Measurements from ENCODE around the gene LRIG2.
"Not testable (repeated sequence)": the region's sequence is repeated elsewhere in the genome, so short reads cannot be mapped to it uniquely, and the experiment has no call there.

The LRIG2 gene

DNA sequence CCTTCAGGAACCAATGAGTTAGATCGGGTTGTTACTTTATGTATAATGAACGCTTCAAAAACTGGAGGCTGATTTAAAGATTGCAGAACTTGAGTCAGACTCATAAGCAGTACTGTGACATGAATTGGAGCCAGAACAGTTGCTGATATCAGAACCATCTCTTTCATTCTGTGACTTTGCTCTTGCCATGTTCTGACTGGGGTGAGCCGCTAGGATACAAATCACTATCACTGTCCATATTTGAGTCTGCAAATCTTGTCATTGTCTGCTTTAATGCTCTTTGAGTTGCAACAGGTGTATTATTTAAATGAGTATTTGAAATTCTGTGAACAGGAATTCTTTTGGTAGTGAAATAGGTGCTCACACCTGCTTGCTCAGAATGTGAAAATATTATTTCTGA, 52.5 kb downstream of the LRIG2 start:
- no peak for DNase-seq (ENCODE audit: extremely low read depth in 1 of 2, low read depth in 1 of 2)

DNA sequence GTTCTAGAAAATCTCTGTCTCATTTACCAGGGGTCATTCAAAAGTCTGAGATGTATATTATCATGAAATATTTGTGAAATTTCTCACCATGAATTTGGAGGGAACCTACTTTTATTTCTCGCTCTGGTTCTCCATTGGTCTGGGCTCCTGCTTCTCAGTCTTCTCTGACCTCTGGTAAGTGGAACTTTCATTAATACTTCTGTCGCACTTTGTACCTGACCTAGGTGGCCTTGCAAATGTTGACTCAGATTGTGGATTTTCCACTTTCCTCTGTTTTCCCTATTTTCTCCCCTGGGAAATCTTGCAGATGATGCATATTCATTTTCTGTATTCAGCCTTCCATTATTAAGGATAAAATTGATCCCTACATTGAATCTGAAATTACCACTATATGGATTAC, 53.2 kb downstream of the LRIG2 start:
- no peak for DNase-seq (ENCODE audit: extremely low read depth in 1 of 2, low read depth in 1 of 2)

DNA sequence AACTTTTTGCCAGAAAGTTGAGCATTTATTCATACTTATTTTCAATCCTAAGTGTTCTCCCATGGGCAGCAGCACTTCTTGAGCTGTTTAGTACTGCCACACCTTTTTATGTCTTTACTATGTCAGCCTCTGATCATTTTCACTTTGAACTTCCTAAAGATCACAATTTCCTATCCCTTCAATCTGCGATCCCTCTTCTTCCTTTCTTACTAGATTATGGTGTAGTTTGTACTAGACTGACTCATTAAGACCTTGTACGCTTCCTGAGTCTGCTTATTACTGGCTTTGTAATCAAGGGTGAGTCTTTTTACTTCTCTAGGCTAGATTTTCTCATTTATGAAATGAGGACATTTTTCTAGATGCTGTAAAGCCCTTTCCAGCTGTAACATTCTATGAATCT, 55.1 kb downstream of the LRIG2 start:
- no peak for DNase-seq (ENCODE audit: extremely low read depth in 1 of 2, low read depth in 1 of 2)

DNA sequence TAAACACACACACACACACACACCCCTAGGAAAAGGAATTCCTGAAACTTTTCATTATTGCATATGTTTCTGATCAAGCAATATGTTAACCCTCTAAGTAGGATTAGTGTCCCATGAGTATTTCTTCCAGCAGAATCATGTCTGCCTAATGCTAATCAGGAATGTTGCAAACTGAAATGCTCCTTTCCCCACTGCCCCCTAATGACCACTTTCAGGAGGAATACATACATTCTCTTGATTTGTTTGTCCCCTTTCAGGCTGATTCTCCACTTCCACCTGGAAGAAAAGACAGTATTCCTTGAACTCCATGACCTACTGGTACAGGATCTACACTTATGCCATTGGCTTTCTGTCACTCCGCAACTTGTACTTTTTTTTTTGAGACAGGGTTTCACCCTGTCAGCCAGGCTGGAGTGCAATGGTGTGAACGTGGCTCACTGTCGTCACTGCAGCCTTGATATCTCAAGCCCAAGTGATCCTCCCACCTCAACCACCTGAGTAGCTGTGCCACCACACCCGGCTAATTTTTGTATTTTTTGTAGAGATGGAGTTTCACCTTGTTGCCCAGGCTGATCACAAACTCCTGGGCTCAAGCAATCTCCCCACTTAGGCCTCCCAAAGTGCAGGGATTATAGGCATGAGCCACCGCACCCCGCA, 56.7 kb downstream of the LRIG2 start:
- DNase-seq (ENCODE audit: extremely low read depth in 1 of 2, low read depth in 1 of 2) = no peak

DNA sequence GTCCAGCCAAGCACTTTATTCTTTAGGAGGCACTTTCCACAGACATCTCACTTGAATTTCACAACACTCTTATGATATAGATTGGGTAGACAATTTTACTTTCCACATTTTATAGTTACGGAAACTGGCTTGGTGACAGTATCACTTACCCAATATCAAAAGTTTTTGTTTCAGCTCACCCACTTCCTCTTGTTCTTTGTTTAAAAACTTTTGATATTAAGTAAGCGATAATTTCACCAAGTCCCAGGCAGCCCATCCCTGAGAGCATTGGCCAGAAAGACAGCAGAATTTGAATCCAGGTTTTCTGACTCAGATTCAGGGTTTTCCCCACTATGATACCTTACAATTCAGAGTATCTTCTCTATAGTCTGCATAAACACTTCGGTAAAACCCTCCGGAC, 60.0 kb downstream of the LRIG2 start:
- no peak for DNase-seq (ENCODE audit: extremely low read depth in 1 of 2, low read depth in 1 of 2)

DNA sequence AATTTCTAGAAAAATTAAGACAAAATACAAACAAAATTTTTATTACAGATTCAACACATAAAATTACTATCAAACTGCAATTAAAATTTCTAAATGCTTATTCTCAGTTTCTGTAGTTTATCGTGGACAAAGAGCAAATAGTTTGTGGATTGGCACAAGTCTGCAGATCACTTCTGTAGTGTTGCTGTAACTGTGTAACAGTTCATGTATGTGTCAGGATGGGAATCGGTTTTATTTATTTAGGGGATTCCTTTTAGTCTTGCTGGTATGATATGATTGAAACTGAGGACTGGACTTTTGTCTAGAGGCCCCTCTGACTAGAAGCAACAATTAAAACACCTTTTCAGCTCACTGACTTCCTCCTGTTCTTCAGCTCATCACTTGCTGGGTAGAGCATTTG, 60.8 kb downstream of the LRIG2 start:
- DNase-seq (ENCODE audit: extremely low read depth in 1 of 2, low read depth in 1 of 2) = no peak

DNA sequence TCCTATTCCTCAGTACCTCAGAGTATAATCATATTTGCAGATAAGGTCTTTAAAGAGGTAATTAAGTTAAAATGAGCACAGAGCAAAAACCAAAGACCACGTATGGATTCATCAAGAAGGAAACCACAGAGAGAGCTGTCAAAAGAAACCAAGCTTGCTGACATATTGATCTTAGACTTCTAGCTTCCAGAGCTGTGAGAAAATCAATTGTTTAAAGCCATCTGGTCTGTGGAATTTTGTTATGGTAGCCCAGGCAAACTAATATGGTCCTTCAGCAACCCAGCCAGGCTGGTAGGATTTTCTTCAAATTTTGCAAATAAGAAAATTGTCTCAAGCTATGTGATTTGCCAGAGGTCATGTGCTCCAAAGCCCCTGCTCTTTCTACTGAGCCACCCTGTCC, 62.5 kb downstream of the LRIG2 start:
- no peak for DNase-seq (ENCODE audit: extremely low read depth in 1 of 2, low read depth in 1 of 2)

DNA sequence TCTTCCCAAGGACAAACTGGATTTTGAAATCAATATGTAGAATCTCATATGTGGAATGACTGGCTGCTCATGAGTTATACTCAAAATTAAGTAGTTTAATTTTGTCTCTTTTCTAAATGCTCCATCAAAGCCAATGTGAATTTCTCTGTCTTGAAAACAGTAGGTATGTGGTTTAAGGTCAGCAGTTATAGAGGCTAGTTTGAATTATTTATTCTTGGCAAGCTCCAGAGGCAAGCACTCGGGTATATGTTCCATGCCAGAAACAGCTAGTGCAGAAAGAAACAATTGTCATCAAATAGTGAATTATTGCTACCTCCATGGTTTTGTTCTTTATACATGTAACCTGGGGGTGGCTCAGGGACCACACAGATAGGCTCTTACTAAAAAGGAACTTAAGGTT, 63.5 kb downstream of the LRIG2 start:
- no peak for DNase-seq (ENCODE audit: extremely low read depth in 1 of 2, low read depth in 1 of 2)

DNA sequence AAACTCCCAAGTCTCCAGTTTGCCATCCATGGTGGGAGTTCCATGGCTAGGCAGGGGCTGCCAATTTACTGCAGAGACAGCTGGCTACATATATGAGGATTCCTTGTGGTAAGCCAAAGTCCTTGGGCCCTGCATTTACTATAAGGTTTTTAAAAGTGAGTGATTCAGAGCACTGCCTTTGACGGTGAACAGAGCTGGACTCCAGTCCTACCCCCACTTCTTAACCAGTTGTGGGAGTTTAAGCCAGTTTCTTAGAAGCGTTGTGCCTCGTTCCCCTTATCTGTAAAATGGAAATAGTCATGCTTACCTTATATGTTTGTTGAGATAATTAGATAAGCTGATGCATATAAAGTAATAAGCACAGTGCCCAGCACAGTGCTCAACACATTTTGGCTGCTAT, 64.6 kb downstream of the LRIG2 start:
- no peak for DNase-seq (ENCODE audit: extremely low read depth in 1 of 2, low read depth in 1 of 2)

DNA sequence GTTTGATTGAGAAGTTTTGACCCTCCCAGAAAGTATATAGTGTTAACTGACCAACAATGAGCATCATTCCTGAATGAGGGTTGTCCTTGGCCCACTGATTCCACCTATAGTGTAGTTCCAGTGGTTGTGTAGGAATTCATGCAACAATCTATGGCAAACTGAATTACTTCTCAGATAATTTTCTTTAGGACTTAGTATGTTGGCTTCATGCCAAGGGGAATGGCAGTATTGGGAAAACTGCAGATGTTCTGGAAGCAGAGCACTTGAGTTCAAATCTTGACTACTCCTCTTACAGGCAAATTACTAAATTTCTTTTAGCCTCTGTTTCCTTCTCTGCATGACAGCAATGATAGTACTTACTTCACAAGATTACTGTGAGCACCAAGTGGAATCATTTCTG, 65.8 kb downstream of the LRIG2 start:
- no peak for DNase-seq (ENCODE audit: extremely low read depth in 1 of 2, low read depth in 1 of 2)

DNA sequence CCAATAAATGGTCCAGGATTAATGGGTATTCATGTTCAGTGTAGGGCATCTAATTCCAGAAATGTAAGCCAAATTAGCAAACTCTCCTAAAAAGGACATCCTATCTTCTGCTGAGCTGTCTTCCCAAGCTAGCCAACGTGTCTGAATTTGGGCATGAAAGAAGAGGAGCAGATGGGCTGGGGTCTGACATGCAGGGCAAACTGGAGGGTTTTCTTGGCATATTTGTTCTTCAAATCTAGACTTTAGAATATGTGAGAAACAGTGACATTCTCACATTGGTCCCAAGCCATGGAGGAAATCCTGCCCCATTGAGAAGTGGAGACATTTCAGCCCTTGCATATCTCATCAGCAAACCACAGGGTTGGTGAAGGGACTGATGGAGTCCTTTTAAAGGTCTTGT, 67.2 kb downstream of the LRIG2 start:
- no peak for DNase-seq (ENCODE audit: extremely low read depth in 1 of 2, low read depth in 1 of 2)

DNA sequence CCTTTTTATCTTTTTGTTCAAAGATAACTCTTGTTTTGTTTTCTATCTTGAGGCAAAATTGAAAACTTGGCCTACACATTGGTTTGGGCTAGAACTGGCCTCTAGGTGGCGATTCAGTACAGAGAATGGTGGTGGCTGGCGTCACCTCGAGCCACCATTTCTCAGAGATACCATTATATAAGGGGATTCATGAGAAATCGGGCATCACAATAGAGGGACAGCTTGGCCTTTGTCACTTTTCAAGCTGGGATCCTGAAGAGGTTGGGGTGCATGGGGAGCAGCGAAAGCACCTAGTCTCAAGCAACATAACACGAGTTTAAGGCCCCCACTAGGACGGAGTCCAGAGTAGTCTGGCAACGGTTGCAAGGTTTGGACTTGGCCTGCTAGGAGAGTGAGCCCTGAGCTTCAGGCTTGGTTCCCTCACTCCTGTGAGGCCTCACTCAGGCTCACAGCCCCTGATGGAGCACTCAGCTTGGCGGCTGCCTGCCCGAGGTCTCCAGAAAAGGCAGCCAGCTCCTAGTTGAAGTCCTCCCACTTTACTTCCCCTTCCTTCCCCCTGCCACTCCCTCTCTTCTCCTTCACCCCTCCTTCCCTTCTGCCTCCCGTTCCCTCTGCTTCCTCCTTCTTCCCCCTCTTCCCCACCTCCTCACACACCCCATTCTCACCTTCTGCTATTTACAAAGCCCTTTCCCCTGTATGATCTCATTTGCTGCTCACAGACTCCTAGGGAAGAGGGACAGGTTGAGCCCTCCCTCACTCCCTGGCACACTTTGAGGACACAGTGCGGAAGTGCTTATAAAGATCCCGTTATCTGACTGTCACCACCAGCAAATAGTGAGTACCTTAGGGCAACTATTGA, 67.8 kb downstream of the LRIG2 start:
- DNase-seq (ENCODE audit: extremely low read depth in 1 of 2, low read depth in 1 of 2) = peak in 1 of 2 donors; percentile 25

DNA sequence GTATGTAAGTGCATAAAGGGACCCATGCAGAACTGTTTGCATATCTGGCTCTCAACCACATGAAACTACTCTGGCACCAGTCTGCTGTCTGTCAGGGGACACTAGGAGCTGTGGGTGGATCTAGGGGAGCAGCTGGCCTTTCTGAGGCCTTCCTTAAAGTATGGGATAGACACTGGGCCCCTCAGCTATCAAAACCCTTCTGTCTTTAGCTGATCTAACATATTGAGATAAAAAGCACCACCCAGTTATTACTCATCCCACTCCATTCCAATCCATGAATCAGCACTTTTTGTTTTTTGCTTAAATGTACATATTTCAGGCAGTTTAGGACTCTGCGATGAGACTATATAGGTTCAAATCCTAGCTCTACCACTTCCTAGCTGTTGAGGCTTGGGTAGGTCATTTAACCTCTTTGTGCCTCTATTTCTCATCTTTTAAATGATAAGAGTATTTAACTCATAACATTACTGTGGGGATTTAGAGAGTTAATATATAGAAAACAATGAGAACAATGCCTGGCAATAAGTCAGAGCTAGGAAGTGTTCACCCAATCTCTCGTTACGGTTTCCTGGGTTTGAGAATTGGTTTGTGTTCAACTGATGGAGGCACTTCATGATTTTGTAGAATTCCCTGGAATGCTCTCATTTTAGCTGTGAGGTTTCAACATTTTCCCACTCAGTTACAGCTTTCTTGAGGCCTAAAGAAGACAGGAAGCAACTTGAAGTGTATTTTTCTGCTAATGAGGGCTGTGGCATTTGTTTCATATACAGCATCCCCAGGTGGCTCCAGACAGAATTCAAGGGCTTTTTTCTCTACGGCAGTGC, 68.9 kb downstream of the LRIG2 start:
- DNase-seq (ENCODE audit: extremely low read depth in 1 of 2, low read depth in 1 of 2) = no peak

DNA sequence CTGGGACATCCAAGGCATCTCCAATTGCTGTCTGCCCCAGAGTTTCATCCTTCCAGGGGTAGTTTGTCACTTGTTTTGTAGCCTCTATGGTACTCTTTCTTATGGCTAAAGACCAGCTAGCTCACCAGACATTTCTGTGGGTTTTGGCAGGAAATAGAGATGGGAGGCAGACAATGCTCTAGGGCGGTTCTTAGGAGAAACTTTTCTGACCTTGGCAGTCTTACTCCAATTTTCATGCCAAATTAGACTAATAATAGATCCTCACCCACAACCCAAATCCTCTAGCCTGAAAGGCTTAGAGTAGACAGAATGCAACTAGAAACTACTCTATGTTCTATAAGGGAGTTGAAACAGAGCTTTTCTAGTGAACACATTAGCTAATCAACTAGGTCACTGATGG, 69.8 kb downstream of the LRIG2 start:
- DNase-seq (ENCODE audit: extremely low read depth in 1 of 2, low read depth in 1 of 2) = no peak

DNA sequence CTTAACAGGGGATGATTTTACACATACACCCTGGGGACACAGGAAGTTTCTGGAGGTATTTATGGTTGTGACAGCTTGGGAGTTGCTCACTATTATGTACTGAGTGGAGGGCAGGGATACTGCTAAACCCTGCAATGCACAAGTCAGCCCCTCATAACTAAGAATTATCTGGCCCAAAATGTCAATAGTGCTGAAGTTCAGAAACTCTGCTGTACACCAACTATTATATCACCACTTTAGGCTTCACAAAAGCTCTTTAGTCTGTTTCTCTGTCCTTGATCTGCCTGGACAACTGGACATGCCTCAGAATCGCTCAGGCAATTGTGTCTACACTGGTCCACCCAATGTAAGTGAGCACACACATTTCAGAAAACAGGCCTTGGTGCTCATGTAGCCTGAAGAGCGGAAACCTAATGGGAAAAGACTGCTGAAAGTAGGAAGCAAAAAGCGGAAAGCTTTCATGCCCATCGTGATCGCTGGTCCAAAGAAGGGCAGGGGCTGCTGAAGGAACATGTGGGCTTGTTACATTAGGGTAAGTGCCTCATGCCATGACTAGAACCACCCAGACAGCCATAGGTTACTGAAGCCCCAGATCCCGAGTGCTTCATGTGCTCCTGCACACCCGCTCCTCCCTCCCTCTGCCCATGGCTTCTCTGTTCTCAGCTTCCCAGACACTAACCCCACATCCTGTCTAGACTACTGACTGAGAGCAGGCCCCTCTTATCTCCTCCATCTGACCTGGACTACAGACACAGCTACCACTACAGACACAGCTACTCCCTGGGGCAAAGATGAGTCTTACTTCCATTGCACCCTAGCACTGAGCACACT, 73.5 kb downstream of the LRIG2 start:
- no peak for DNase-seq (ENCODE audit: extremely low read depth in 1 of 2, low read depth in 1 of 2)

DNA sequence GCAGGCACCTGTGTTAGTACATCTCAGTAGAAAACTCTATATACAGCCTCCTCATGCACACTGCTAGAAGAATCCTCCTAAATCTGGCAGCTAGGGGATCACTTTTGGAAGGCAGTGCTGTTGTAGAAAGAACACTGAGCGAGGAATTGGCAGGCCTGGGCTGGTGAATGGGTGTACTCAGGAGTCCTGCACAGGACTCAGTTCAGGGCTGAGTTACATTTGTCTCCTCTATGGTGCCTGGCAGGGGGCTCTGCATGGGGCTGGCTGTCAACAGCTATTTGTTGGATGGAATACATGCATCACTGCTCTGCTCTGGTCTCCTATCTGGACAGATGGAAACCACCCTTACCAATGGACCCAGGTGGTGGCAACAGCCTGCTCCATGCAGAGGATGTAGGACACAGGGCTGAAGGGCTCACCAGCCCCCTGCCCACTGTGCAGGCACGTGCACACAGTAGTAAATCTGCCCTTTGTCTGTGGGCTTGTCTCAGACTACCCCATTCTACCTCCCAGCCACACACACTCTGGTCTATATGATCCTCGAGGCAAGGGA, 74.2 kb downstream of the LRIG2 start:
- no peak for DNase-seq (ENCODE audit: extremely low read depth in 1 of 2, low read depth in 1 of 2)

DNA sequence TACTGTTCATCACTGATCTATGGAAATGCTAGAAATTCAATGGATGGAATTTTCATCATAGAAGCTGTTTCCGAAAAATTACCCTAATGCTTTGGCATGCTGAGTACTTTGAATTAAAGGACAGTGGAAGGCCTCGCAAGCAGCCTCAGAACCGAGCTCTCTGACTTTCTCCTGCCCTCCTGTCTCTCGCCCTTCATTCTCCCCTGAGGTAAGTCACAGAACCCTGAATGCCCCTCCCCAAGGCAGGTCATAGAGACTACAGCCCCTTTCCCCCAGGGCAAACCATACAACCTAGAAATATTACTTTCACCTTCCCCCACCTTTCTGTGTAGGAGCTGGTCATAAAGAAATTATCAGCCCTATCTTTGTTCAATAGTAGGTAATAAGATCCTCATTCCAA, 74.8 kb downstream of the LRIG2 start:
- DNase-seq (ENCODE audit: extremely low read depth in 1 of 2, low read depth in 1 of 2) = no peak

DNA sequence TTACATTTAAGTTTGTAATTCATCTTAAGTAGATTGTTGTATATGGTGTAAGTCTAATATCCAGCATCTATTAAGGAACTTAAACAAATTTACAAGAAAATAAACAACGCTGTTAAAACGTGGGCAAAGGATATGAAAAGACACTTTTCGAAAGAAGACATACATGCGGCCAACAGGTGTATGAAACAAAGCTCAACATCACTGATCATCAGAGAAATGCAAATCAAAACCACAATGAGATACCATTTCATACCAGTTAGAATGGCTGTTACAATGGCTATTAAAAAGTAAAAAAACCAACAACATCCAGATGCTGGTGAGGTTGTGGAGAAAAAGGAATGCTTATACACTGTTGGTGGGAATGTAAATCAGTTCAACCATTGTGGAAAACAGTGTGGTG, 77.5 kb downstream of the LRIG2 start:
- DNase-seq (ENCODE audit: extremely low read depth in 1 of 2, low read depth in 1 of 2) = not testable (repeated sequence)

DNA sequence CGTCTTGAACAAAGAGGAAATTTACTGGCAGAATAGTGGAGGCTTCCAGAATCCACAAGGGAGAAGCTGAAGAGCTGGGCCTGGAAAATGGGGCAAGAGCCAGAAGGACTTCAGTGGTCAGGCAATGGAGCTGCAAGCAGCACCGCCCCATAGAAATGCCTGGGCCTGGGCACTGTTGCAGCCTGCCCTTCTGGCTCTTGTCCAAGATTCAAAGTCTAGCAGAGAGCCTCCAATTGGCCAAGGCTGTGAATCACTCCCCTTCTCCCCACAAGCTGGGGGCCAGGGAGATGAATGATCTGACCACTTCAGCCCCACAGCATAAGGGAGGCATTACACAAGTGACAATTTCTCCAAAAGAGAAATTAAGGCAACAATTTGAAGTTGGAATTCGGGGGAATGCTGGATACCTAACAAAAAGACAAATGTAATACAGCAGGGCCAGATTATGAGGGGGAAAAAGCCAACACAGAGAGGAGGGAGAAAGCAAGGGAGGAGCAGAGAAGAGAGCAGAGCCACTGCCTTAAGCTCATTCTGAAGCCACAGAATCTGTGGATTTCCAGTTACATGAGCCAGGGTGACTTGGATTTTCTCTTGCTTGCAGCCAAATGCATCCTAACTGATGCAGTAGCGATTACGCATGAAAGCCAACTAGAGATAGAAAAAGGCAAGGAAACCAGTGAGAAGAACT, 80.3 kb downstream of the LRIG2 start:
- DNase-seq (ENCODE audit: extremely low read depth in 1 of 2, low read depth in 1 of 2) = no peak

DNA sequence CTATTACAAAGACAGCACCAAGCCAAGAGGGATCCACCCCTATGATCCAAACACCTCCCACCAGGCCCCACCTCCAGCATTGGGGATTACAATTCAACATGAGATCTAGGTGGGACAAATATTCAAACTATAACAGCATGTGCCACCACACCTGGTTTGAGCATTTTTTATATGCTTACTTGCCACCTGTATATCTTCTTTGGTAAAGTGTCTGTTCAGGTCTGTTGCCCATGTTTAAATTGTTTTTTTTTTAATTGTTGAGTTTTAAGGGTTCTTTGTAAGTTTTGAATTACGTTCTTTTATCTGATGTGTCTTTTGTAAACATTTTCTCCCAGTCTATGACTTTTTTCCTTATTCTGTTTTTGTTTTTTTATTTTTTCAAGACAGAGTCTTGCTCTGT, 83.4 kb downstream of the LRIG2 start:
- DNase-seq (ENCODE audit: extremely low read depth in 1 of 2, low read depth in 1 of 2) = no peak
